Measurements from ENCODE around the gene DUOXA2. TPM values are rescaled to one million over a fixed set of nuclear protein-coding genes. Genes with fewer than 3 reads are reported as not detected.

The DUOXA2 gene
- total RNA-seq, 6 donors from 2014 or later: 0.13 TPM; not detected in 5

GRCh38 chr15:45146405-45146804 is 32.3 kb downstream of the DUOXA2 start:
- peaks cover 9 to 54% (median 37%) of the 10 kb centered on the region in 4 donors for H3K36me3 ChIP-seq
- H3K4me3 ChIP-seq: no peak overlapping the region
- no peaks in the 10 kb centered on the region for H3K27me3 ChIP-seq
- ATAC-seq (ENCODE audit: low FRiP score in 2 of 2): peak in 1 of 2 donors; percentile 45
- H3K9me3 ChIP-seq: no peaks in the 10 kb centered on the region
- H3K4me1 ChIP-seq: peaks cover 0 to 9% (median 1%) of the 10 kb centered on the region in 4 donors
- 41 to 64% methylated on average over 4 of the region's 4 CpGs for WGBS, 2 donors
- DNase-seq: peak in 1 of 2 donors; percentile 68
- H3K27ac ChIP-seq: peak overlapping the region in 2 of 4 donors; percentile 12 to 48
- TF ChIP-seq POLR2A (IDR thresholded peaks at IDR 0.05) (peak in 1 of 4 donors; percentile 35), POLR2AphosphoS5 (IDR thresholded peaks at IDR 0.05) (peak; percentile 30 to 44), CTCF (IDR thresholded peaks at IDR 0.05) (no peak), EP300 (IDR thresholded peaks at IDR 0.05) (peak in 1 of 4 donors; percentile 91)

GRCh38 chr15:45147606-45148005 is 33.5 kb downstream of the DUOXA2 start:
- Histone ChIP-seq H3K9me3 (no peaks in the 10 kb centered on the region), H3K4me1 (peaks cover 0 to 6% (median 1%) of the 10 kb centered on the region in 4 donors), H3K27ac (peak overlapping the region in 3 of 4 donors; percentile 2 to 48 (median 31)), H3K27me3 (no peaks in the 10 kb centered on the region), H3K4me3 (no peak overlapping the region), H3K36me3 (peaks cover 12 to 59% (median 46%) of the 10 kb centered on the region in 4 donors)
- no peak for DNase-seq
- ATAC-seq (ENCODE audit: low FRiP score in 2 of 2): no peak
- no peak for TF ChIP-seq POLR2A (IDR thresholded peaks at IDR 0.05)
- TF ChIP-seq POLR2AphosphoS5 (IDR thresholded peaks at IDR 0.05): no peak
- TF ChIP-seq CTCF (IDR thresholded peaks at IDR 0.05): no peak
- no peak for TF ChIP-seq EP300 (IDR thresholded peaks at IDR 0.05)
- 97% methylated on average over 5 to 7 of the region's 7 CpGs for WGBS, 2 donors

GRCh38 chr15:45148076-45149059 is 34.2 kb downstream of the DUOXA2 start:
- no peak for TF ChIP-seq POLR2AphosphoS5 (IDR thresholded peaks at IDR 0.05)
- no peak for TF ChIP-seq POLR2A (IDR thresholded peaks at IDR 0.05)
- TF ChIP-seq EP300 (IDR thresholded peaks at IDR 0.05): no peak
- no peak for TF ChIP-seq CTCF (IDR thresholded peaks at IDR 0.05)
- DNase-seq: no peak
- Histone ChIP-seq H3K4me3 (no peak overlapping the region), H3K4me1 (peaks cover 0 to 6% (median 1%) of the 10 kb centered on the region in 4 donors), H3K27ac (peak overlapping the region in 2 of 4 donors; percentile 31 to 48), H3K27me3 (no peaks in the 10 kb centered on the region), H3K36me3 (peaks cover 12 to 54% (median 44%) of the 10 kb centered on the region in 4 donors), H3K9me3 (no peaks in the 10 kb centered on the region)
- no peak for ATAC-seq (ENCODE audit: low FRiP score in 2 of 2)
- WGBS, 2 donors: 85 to 90% methylated on average over 10 to 12 of the region's 12 CpGs

- ATAC-seq (ENCODE audit: low FRiP score in 2 of 2) (no peak), DNase-seq (no peak)
- no peak for TF ChIP-seq EP300 (IDR thresholded peaks at IDR 0.05)
- no peak for TF ChIP-seq POLR2A (IDR thresholded peaks at IDR 0.05)
- no peak for TF ChIP-seq POLR2AphosphoS5 (IDR thresholded peaks at IDR 0.05)
- TF ChIP-seq CTCF (IDR thresholded peaks at IDR 0.05): no peak
- Histone ChIP-seq H3K4me3 (no peak overlapping the region), H3K9me3 (no peaks in the 10 kb centered on the region), H3K4me1 (peaks cover 0 to 4% (median 1%) of the 10 kb centered on the region in 4 donors), H3K27ac (peak overlapping the region in 1 of 4 donors; percentile 48), H3K27me3 (no peaks in the 10 kb centered on the region), H3K36me3 (peaks cover 12 to 51% (median 37%) of the 10 kb centered on the region in 4 donors)
- 84 to 95% methylated on average over 1 of the region's 1 CpG for WGBS, 2 donors
Observed at GRCh38 chr15:45149060-45149459, 34.9 kb downstream of the DUOXA2 start.

Data from upper lobe of left lung (tissue), 6 donors.